ENCODE measurements around the gene CDKL2. TPM values are rescaled to one million over a fixed set of nuclear protein-coding genes. Genes with fewer than 3 reads are reported as not detected.

Gene CDKL2
- 2.5 and 4.6 TPM in 2 replicates for total RNA-seq

GRCh38 chr4:75630174-75630936 is at the start of gene CDKL2:
Gene CDKL2 (minus strand): TSS chr4:75630528. CDS start chr4:75625988, 4,540 bp downstream.

GRCh38 chr4:75673027-75673958 is 43.0 kb upstream of the CDKL2 start, which contains the start of gene G3BP2:
Gene G3BP2 (minus strand): TSS chr4:75673411. CDS start chr4:75662025, 11,386 bp downstream.

GRCh38 chr4:75555294-75556164 is 74.8 kb downstream of the CDKL2 start, which contains the start of gene ODAPH:
Gene ODAPH (plus strand): TSS chr4:75556066. CDS start chr4:75556083, 17 bp downstream.

Other genes with a start within 250 kb of the CDKL2 start
- 25.7 and 38.3 TPM in 2 replicates for gene RCHY1, start 116.1 kb downstream of the CDKL2 start, total RNA-seq
- gene THAP6, start 116.1 kb downstream of the CDKL2 start, total RNA-seq = 13.7 and 15.6 TPM in 2 replicates
- gene ODAPH, start 74.5 kb downstream of the CDKL2 start, total RNA-seq = not detected in 2 replicates
- gene G3BP2, start 42.9 kb upstream of the CDKL2 start, total RNA-seq = 177 and 208 TPM in 2 replicates
- 143 and 185 TPM in 2 replicates for gene USO1, start 94.0 kb upstream of the CDKL2 start, total RNA-seq